WTC11 (cell line): Measurements from ENCODE around the gene PRMT9. TPM values are rescaled to one million over a fixed set of nuclear protein-coding genes. Genes with fewer than 3 reads are reported as not detected.

Source experiments
- ATAC-seq: fragments of 200-7000 bp; cut with Tn5 transposase; 2 replicates; pipeline ENCODE4 v1.10.0; 2021; ENCODE audit warnings: mild to moderate bottlenecking, moderate library complexity
- CTCF ChIA-PET: fragments of 300-600 bp; sonication (Branson Sonifier 250); formaldehyde crosslinking; loops from one replicate; lab custom pipeline; 2021; ENCODE audit warnings: antibody characterized with exemption; lab: Charles Lee
- POLR2A ChIA-PET: fragments of 350-600 bp; sonication (Branson Sonifier 250); formaldehyde crosslinking; loops from one replicate; lab custom pipeline; 2021; ENCODE audit warnings: antibody characterized with exemption; lab: Charles Lee
- DNase-seq: peaks from one replicate; pipeline ENCODE4 v3.0.0; 2021; ENCODE audit warnings: low spot score
- H3K27ac Mint-ChIP-seq: 2 replicates; pipeline ENCODE4 v1.8.0; 2021; ENCODE audit warnings: mixed read lengths
- H3K27me3 Mint-ChIP-seq: 2 replicates; pipeline ENCODE4 v1.8.0; 2021; ENCODE audit warnings: low read depth, mild to moderate bottlenecking, moderate library complexity, mixed read lengths
- H3K36me3 Mint-ChIP-seq: 2 replicates; pipeline ENCODE4 v1.8.0; 2021; ENCODE audit warnings: mixed read lengths
- H3K4me1 Mint-ChIP-seq: 2 replicates; pipeline ENCODE4 v1.8.0; 2022; ENCODE audit warnings: mixed read lengths
- H3K4me3 Mint-ChIP-seq: 2 replicates; pipeline ENCODE4 v1.8.0; 2021; ENCODE audit warnings: mild to moderate bottlenecking, moderate library complexity, mixed read lengths
- H3K9me3 Mint-ChIP-seq: 2 replicates; pipeline ENCODE4 v1.8.0; 2021; ENCODE audit warnings: mixed read lengths
- ATF2 ChIP-seq: sonication (generic); formaldehyde crosslinking; IDR thresholded peaks from 2 replicates; pipeline ENCODE4 v1.8.1; 2022; ENCODE audit warnings: low read depth, missing genetic modification reagents, borderline replicate concordance
- ATF3 ChIP-seq: sonication (generic); formaldehyde crosslinking; conservative IDR thresholded peaks from 2 replicates; pipeline ENCODE4 v1.8.1; 2022; ENCODE audit warnings: mild to moderate bottlenecking, missing genetic modification reagents
- CREM ChIP-seq: sonication (generic); formaldehyde crosslinking; IDR thresholded peaks from 2 replicates; pipeline ENCODE4 v1.8.1; 2022; ENCODE audit warnings: mild to moderate bottlenecking, missing genetic modification reagents, moderate library complexity
- ELF4 ChIP-seq: sonication (generic); formaldehyde crosslinking; IDR thresholded peaks from 2 replicates; pipeline ENCODE4 v1.8.1; 2022; ENCODE audit warnings: low read depth, mild to moderate bottlenecking, moderate library complexity, missing genetic modification reagents
- ETV6 ChIP-seq: sonication (generic); formaldehyde crosslinking; IDR thresholded peaks from 2 replicates; pipeline ENCODE4 v1.8.1; 2022; ENCODE audit warnings: mild to moderate bottlenecking, missing genetic modification reagents
- FOXJ3 ChIP-seq: sonication (generic); formaldehyde crosslinking; IDR thresholded peaks from 2 replicates; pipeline ENCODE4 v1.9.0; 2021; ENCODE audit warnings: missing genetic modification reagents, mild to moderate bottlenecking, borderline replicate concordance
- HMGA2 ChIP-seq: fragments of 250-450 bp; sonication (Bioruptor Pico); IDR thresholded peaks from 2 replicates; pipeline ENCODE4 v1.4.0; 2021; ENCODE audit warnings: mild to moderate bottlenecking, moderate library complexity
- IRF2 ChIP-seq: sonication (generic); formaldehyde crosslinking; IDR thresholded peaks from 2 replicates; pipeline ENCODE4 v1.8.0; 2022; ENCODE audit warnings: low read depth, missing genetic modification reagents, borderline replicate concordance
- NFATC4 ChIP-seq: fragments of 250-450 bp; sonication (Bioruptor Pico); IDR thresholded peaks from 2 replicates; pipeline ENCODE4 v1.9.0; 2021; ENCODE audit warnings: mild to moderate bottlenecking
- PRDM15 ChIP-seq: sonication (generic); formaldehyde crosslinking; IDR thresholded peaks from 2 replicates; pipeline ENCODE4 v1.8.0; 2022; ENCODE audit warnings: missing genetic modification reagents
- SMAD3 ChIP-seq: sonication (generic); formaldehyde crosslinking; IDR thresholded peaks from 2 replicates; pipeline ENCODE4 v1.8.0; 2022; ENCODE audit warnings: missing genetic modification reagents, mild to moderate bottlenecking, borderline replicate concordance
- STAT6 ChIP-seq: sonication (generic); formaldehyde crosslinking; conservative IDR thresholded peaks from 2 replicates; pipeline ENCODE4 v1.8.1; 2023; ENCODE audit warnings: mild to moderate bottlenecking, low read depth, missing genetic modification reagents, moderate library complexity
- ZNF121 ChIP-seq: sonication (generic); formaldehyde crosslinking; IDR thresholded peaks from 2 replicates; pipeline ENCODE4 v1.8.0; 2023; ENCODE audit warnings: missing genetic modification reagents
- ZNF263 ChIP-seq: sonication (generic); formaldehyde crosslinking; IDR thresholded peaks from 2 replicates; pipeline ENCODE4 v1.8.1; 2022; ENCODE audit warnings: low read depth, mild to moderate bottlenecking, moderate library complexity, missing genetic modification reagents
- ZNF396 ChIP-seq: fragments of 250-450 bp; sonication (Bioruptor Pico); IDR thresholded peaks from 2 replicates; pipeline ENCODE4 v1.8.0; 2021; ENCODE audit warnings: mild to moderate bottlenecking, moderate library complexity, borderline replicate concordance
- ZNF416 ChIP-seq: fragments of 250-450 bp; sonication (Bioruptor Pico); IDR thresholded peaks from 2 replicates; pipeline ENCODE4 v1.9.0; 2021; ENCODE audit warnings: mild to moderate bottlenecking, inconsistent platforms
- ZNF671 ChIP-seq: fragments of 250-450 bp; sonication (Bioruptor Pico); IDR thresholded peaks from 2 replicates; pipeline ENCODE4 v1.8.0; 2021; ENCODE audit warnings: mild to moderate bottlenecking
- total RNA-seq: library from RNA; stranded (reverse); gene quantifications from 3 replicates; pipeline ENCODE4 v1.2.3, GENCODE V29; 2021

The PRMT9 gene
- total RNA-seq, 1 experiment from 2014 or later: 11.4 TPM

- TF ChIP-seq ZNF416 (CRISPR knock-in tag): no peak
- no peak for TF ChIP-seq ATF3 (CRISPR knock-in tag)
- TF ChIP-seq NFATC4: no peak
- TF ChIP-seq PRDM15 (CRISPR knock-in tag): no peak
- TF ChIP-seq STAT6 (CRISPR knock-in tag): no peak
- no peak for TF ChIP-seq ZNF396 (CRISPR knock-in tag)
- TF ChIP-seq IRF2 (CRISPR knock-in tag): no peak
- no peak for TF ChIP-seq ZNF671 (CRISPR knock-in tag)
- no peak for TF ChIP-seq ATF2 (CRISPR knock-in tag)
- no peak for TF ChIP-seq FOXJ3 (CRISPR knock-in tag)
- TF ChIP-seq ZNF263 (CRISPR knock-in tag): no peak
- no peak for TF ChIP-seq ELF4 (CRISPR knock-in tag)
- no peak for TF ChIP-seq ZNF121 (CRISPR knock-in tag)
- TF ChIP-seq CREM: no peak
- TF ChIP-seq SMAD3: no peak
- no peaks in the 10 kb centered on the region for H3K4me1 Mint-ChIP-seq
- no peaks in the 10 kb centered on the region for H3K27me3 Mint-ChIP-seq
- ATAC-seq: no peak
- H3K27ac Mint-ChIP-seq: no peak overlapping the region
- H3K36me3 Mint-ChIP-seq: no peaks in the 10 kb centered on the region
- no peaks in the 10 kb centered on the region for H3K9me3 Mint-ChIP-seq
- DNase-seq: no peak
- H3K4me3 Mint-ChIP-seq: no peak overlapping the region
- ChIA-PET POLR2A (no interaction called here), CTCF (interaction anchor here (2.2 kb wide), 1 partner anchor 149 kb away, joined by 9 read pairs; no protein-coding TSS in a partner anchor)
Observed at GRCh38 chr4:147717878-147718277, 33.9 kb upstream of the PRMT9 start.

- Mint-ChIP-seq H3K9me3 (0 out of 2 replicates have a peak, but pooled peaks cover 3% of the 10 kb centered on the region), H3K27ac (no peak overlapping the region), H3K4me3 (no peak overlapping the region), H3K36me3 (no peaks in the 10 kb centered on the region), H3K27me3 (no peaks in the 10 kb centered on the region), H3K4me1 (no peaks in the 10 kb centered on the region)
- TF ChIP-seq ETV6: no peak
- TF ChIP-seq HMGA2: 0 out of 2 replicates have a peak, but pooled peaks have one; percentile 3
- CTCF ChIA-PET: interaction anchor here (0.5 kb wide), 1 partner anchor 120 kb away, joined by 3 read pairs; no protein-coding TSS in a partner anchor
- POLR2A ChIA-PET: no interaction called here
- ATAC-seq: no peak
- no peak for DNase-seq
Observed at GRCh38 chr4:147714575-147715401, 30.8 kb upstream of the PRMT9 start.
